ENCODE results near the gene CBX4. TPM values are rescaled to one million over a fixed set of nuclear protein-coding genes. Genes with fewer than 3 reads are reported as not detected.

The CBX4 gene
- total RNA-seq, 1 donor from 2014 or later = 5.2 TPM

Other genes with a start within 250 kb of the CBX4 start
- 0.52 TPM for gene RBFOX3, start 228.4 kb downstream of the CBX4 start, total RNA-seq
- gene ENPP7, start 108.5 kb downstream of the CBX4 start, total RNA-seq = not detected
- 5.7 TPM for gene CBX2, start 61.3 kb downstream of the CBX4 start, total RNA-seq
- gene CBX8, start 42.4 kb downstream of the CBX4 start, total RNA-seq = 4.2 TPM
- 19.3 TPM for gene TBC1D16, start 196.4 kb upstream of the CBX4 start, total RNA-seq
- gene CCDC40, start 197.2 kb upstream of the CBX4 start, total RNA-seq = 1.0 TPM

Measured in skeletal muscle tissue (tissue), 1 donor.